ENCODE results near the gene IL5.
"Not testable (repeated sequence)": the region's sequence is repeated elsewhere in the genome, so short reads cannot be mapped to it uniquely, and the experiment has no call there.

The IL5 gene

GRCh38 chr5:132530946-132531345, 12.4 kb downstream of the IL5 start:
- in situ Hi-C loops (cut with MboI; ENCODE audit: low sequenced_read_pairs), result no loop called here

- in situ Hi-C loops (cut with MboI; ENCODE audit: low sequenced_read_pairs), result no loop called here
Measured at GRCh38 chr5:132528866-132529634, 14.3 kb downstream of the IL5 start.

GRCh38 chr5:132528021-132528420, 15.3 kb downstream of the IL5 start:
- in situ Hi-C loops (cut with MboI; ENCODE audit: low sequenced_read_pairs), result no loop called here

- in situ Hi-C loops (cut with MboI; ENCODE audit: low sequenced_read_pairs), result no loop called here
Measured at GRCh38 chr5:132526974-132527564, 16.3 kb downstream of the IL5 start.

- in situ Hi-C loops (cut with MboI; ENCODE audit: low sequenced_read_pairs), result no loop called here
Measured at GRCh38 chr5:132526290-132526973, 16.9 kb downstream of the IL5 start.

GRCh38 chr5:132525299-132525724, 18.0 kb downstream of the IL5 start:
- in situ Hi-C loops (cut with MboI; ENCODE audit: low sequenced_read_pairs), result no loop called here

GRCh38 chr5:132524877-132525276, 18.4 kb downstream of the IL5 start:
- in situ Hi-C loops (cut with MboI; ENCODE audit: low sequenced_read_pairs), result not testable (repeated sequence)

- in situ Hi-C loops (cut with MboI; ENCODE audit: low sequenced_read_pairs), result not testable (repeated sequence)
Measured at GRCh38 chr5:132522067-132522466, 21.3 kb downstream of the IL5 start.

GRCh38 chr5:132513618-132514336, 29.5 kb downstream of the IL5 start:
- in situ Hi-C loops (cut with MboI; ENCODE audit: low sequenced_read_pairs), result not testable (repeated sequence)

GRCh38 chr5:132510076-132510475, 33.2 kb downstream of the IL5 start:
- in situ Hi-C loops (cut with MboI; ENCODE audit: low sequenced_read_pairs), result no loop called here

- in situ Hi-C loops (cut with MboI; ENCODE audit: low sequenced_read_pairs), result no loop called here
Measured at GRCh38 chr5:132506094-132506692, 37.1 kb downstream of the IL5 start.

- in situ Hi-C loops (cut with MboI; ENCODE audit: low sequenced_read_pairs), result no loop called here
Measured at GRCh38 chr5:132505641-132506040, 37.7 kb downstream of the IL5 start.

GRCh38 chr5:132504746-132505145, 38.6 kb downstream of the IL5 start:
- in situ Hi-C loops (cut with MboI; ENCODE audit: low sequenced_read_pairs), result no loop called here

- in situ Hi-C loops (cut with MboI; ENCODE audit: low sequenced_read_pairs), result no loop called here
Measured at GRCh38 chr5:132503244-132503643, 40.1 kb downstream of the IL5 start.

GRCh38 chr5:132501961-132502931, 41.1 kb downstream of the IL5 start:
- in situ Hi-C loops (cut with MboI; ENCODE audit: low sequenced_read_pairs), result no loop called here

- in situ Hi-C loops (cut with MboI; ENCODE audit: low sequenced_read_pairs), result no loop called here
Measured at GRCh38 chr5:132501629-132501956, 41.7 kb downstream of the IL5 start.

GRCh38 chr5:132500931-132501628, 42.2 kb downstream of the IL5 start:
- in situ Hi-C loops (cut with MboI; ENCODE audit: low sequenced_read_pairs), result no loop called here

- in situ Hi-C loops (cut with MboI; ENCODE audit: low sequenced_read_pairs), result no loop called here
Measured at GRCh38 chr5:132500244-132500930, 42.9 kb downstream of the IL5 start.

Data from hTERT RPE-1 (cell line).